HG03460 (cell line): ENCODE measurements around the gene EIF2B4.
"Not testable (repeated sequence)": the region's sequence is repeated elsewhere in the genome, so short reads cannot be mapped to it uniquely, and the experiment has no call there.

ENCODE experiments used
- ATAC-seq: cut with Tn5 transposase; IDR thresholded peaks from one replicate; pipeline ENCODE4 v1.9.1; 2021; ENCODE audit not compliant: unreplicated experiment

The EIF2B4 gene

DNA sequence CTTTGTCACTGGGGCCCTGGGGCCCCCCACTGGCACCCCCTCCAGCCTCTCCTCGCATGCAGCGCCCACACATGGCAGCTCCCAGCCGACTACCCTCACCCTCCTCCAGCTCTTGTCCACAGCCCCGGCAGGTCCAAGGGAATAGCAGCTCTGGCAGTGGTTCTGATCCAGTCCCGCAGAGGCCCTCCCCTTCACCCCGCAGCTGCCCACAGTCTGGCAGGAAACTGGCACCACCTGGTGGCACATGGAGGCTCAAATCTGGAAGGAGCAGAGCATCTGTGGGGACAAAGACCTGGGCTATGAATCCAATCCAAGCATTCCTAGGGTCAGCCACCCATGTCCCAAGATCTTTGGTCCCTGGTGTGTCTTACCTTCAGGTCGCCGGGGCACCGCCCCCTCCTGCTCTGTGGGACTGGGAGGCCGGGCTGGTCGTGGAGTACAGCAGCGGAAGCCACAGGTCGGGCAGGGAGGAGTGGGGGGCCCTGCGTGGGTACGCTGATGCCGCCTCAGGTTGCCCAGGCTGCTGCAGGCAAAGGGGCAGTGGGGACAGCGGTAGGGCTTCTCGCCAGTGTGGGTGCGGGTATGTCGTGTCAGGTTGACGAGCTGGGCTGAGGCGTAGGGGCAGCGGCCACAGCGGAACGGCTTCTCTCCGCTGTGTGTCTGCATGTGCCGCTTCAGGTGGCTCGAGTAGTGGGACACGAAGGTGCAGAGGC lies 8.1 kb upstream of the EIF2B4 start:
- no peak for ATAC-seq

DNA sequence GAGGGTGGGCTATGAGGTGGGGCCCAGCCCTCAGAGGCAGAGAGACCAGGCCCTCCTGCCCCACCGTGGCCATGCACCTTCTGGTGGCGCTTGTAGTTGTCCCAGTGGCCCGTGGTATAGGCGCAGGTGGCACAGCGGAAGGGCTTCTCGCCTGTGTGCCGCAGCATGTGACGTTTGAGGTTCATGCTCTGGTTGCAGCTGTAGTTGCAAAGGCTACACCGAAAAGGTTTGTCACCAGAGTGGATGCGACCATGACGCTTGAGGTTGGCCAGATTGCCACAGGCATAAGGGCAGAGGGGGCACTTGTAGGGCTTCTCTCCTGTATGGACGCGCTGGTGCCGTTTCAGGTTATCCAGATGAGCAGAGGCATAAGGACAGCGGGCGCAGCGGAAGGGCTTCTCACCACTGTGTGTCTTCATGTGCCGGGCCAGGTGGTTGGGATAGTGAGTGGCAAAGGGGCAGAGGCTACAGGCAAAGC lies 7.5 kb upstream of the EIF2B4 start:
- no peak for ATAC-seq

DNA sequence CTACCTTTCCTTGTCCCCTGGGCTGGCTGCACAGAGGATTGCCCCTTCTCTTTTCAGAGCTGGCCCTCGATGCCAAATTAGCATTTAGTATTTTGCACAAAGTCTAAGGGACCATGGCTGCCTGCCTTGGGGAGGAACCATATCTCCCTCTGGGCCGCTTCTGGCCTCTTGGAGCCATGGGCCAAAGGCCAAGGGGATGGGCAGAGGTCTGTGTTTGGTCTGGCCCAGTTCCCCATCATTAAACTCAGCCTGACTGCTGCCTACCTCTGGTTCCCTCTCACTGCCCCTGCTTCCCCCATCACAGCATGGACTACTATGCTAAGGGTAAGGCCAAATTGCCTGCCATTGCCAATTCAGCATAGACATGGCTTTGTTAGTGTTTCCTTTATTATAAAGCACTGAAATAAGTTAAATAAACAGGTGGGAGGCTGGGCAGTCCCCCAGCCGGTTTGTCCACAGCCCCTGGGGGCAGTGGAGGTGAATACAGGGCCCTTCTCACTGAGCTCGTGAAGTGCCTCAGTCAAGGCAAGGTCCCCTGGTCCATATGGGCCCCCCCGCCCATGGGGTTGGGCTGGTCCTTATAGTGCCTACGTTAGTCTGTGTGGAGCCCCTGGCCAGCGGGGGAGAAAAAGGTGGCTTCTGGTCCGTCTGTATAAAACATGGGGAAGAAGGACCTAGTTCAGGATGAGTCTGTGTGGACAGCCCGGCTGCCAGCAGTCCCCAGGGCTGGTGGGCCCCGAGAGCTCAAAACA lies 6.9 kb upstream of the EIF2B4 start:
- ATAC-seq: no peak

DNA sequence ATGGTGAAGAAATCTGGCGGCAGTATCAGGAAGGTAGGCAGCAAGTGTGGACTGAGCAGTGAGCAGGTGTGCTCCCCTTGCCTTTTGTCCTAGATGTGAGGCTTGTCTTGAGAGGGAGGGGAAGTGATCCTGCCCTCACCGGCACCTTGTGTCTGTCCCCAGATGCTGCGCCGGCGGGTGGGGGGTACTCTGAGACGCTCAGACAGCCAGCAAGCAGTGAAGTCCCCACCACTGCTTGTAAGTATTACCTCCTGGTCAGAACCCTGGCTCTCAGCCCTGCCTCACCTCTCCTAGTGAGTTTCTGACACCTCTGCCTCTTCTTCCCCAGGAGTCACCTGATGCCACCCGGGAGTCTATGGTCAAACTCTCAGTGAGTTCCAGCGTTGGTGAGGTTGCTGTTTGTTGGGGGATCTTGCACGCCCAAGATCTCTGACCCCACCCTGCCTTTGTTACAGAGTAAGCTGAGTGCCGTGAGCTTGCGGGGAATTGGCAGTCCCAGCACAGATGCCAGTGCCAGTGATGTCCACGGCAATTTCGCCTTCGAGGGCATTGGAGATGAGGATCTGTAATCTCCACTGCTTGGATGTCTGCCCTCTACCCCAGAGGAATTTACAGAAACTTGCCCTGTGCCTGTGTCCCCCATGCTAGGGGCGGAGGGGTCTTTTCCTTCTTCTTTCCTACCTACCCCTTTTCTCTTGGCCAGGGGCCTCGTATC lies 6.2 kb upstream of the EIF2B4 start:
- ATAC-seq: no peak

DNA sequence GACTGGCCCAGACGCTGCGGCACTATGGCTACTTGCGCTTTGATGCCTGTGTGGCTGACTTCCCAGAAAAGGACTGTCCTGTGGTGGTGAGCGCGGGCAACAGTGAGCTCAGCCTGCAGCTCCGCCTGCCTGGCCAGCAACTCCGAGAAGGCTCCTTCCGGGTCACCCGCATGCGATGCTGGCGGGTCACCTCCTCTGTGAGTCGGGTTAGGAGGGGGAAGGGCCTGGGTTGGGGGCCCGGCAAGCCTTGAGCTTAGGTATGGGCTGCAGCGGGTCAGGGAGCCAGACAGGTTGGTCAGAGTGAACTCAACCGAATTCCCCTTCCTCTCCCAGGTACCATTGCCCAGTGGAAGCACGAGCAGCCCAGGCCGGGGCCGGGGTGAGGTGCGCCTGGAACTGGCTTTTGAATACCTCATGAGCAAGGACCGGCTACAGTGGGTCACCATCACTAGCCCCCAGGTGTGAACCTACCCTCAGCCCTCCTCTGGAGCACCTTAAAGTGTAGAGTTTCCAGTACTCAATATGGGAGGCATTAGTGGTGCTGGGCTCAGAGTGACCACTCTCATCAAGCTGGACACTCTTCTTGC lies 5.5 kb upstream of the EIF2B4 start:
- no peak for ATAC-seq

DNA sequence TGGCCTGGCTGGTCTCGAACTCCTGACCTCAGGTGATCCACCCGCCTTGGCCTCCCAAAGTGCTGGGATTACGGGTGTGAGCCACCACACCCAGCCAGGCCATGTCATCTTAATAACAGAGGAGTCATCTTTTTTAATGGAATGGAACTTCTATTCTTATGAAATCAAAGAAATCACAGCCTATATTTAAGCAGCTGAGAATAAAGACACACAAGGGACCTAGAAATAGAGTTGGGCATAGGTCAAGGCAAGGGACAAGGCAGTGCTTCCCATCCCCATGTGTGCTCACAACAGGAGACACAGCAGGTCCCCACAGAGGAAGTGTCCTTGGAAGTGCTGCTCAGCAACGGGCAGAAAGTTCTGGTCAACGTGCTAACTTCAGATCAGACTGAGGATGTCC lies 3.4 kb upstream of the EIF2B4 start:
- no peak for ATAC-seq

DNA sequence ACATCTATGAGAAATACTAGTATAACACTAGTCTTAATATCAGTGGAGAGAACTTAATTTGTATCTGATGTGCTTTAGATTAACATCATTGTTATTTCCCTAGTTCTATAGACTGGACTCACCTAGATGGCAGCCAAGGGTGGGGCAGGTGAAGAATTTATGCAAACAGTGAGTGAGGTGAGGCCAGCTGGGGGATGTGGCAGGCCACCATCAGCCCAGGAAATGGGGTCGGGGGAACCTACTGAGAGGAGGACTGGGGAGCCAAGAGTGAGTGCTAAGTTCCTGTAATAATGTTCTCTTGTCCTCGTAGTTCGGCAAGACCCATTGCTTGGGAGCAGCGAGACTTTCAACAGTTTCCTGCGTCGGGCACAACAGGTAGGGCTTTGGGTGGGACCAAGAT lies 2.8 kb upstream of the EIF2B4 start:
- no peak for ATAC-seq

DNA sequence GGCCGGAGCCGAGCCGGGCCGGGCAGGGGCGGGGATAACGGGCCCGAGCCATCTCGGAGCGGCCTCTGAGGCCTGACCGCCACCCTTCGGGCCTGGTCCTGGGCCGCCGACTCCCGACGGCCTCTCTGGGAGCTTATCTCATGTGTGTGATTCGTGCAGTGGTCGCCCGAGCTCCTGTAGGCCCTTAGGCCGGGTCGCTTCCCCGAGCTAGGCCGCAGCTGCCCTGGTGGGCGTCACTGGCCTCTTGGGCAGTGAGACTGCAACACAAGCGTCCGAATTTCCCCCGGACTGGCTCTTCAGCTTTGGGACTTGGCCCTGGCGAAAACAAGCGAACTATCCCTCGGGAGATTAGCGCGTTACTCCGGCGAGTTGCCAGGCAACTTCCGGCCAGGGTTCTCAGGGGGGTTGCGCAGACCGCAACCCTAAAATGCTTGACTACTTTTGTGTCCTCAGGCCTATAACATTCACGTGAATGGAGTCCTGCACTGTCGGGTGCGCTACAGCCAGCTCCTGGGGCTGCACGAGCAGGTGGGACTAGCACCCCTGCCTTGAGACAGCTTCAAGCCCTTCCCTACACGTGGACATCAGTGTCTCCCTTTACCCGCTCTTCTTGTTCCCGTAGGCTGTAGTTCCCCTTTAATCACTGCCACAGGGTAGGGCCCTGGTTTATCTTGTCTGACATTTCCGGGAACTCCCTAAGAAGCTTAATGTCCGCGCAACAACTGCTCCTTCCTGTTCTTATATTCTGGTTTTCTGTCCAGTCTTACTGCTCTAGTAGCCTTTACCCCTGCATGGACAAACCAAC lies 880 bp upstream of the EIF2B4 start:
- ATAC-seq: peak; percentile 28

DNA sequence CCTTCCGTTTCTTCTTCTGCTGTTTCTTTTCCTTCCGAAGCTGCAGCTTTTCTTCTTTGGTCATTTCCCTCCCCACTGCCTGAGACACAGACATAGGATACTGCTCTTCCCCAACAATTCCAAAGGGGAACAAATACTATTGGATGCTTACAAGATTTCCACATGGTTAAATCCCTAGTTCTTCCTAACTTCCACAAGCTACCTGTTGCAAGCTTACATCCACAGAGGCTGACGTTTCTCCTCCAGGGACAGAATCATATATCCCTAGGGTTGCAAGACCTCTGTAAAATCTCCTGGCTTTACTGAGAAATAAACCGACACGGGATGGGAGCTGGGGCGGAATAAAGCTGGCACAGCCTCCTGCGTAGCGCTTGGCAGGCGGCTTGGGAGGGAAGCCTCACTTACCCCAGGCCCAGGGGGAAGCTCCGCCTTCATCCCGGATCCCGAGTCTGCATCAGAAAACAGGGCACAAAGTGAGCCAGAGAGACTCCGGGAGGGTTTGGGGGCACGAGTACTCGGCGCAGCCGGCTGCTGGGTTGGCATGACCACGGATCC lies 590 bp downstream of the EIF2B4 start:
- ATAC-seq: peak; percentile 3

DNA sequence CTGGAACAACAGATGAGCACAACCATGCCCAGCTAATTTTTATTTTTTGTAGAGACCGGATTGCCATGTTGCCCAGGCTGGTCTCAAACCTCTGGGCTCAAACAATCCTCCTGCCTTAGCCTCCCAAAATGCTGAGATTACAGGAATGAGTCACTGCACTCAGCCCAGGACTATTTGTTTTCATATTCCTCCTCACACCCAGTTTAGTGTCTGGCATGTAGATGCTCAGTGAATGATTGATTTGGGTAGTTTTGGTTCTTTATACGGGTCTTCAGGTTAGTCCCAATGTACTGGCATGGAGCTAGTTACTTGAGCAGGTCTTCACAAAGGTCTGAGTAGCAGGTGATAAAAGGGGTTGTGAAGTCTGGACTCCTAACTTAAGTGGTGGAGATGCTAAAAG lies 6.2 kb downstream of the EIF2B4 start:
- no peak for ATAC-seq

DNA sequence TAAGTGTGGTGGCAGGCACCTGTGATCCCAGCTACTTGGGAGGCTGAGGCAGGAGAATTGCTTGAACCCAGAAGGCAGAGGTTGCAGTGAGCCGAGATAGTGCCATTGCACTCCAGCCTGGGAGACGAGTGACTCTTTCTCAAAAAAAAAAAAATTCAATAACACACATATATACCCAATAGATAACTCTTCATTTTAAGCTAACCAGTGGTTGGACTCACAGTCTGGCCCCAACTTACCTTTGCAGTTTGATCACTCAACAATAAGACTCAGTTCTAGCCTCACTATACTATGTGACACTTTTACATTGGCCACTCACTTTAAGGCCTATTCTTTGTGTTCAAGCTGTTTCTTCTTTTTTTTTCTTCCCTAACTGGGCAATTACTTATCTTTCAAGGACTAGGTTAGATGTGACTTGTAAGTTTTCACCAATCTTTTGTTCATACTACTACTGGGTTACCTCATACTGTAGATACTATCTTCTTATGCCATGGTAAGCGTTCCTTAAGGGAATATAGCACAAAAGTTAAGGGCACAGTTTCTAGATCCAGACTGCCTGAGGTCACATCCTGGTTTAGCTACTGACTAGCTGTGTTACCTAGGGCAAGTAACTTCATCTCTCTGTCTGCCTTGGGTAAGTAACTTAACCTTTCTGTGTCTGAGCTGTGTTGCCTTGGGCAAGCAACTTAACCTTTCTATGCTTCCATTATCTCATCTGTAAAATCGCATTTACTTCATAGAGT lies 7.3 kb downstream of the EIF2B4 start:
- no peak for ATAC-seq

DNA sequence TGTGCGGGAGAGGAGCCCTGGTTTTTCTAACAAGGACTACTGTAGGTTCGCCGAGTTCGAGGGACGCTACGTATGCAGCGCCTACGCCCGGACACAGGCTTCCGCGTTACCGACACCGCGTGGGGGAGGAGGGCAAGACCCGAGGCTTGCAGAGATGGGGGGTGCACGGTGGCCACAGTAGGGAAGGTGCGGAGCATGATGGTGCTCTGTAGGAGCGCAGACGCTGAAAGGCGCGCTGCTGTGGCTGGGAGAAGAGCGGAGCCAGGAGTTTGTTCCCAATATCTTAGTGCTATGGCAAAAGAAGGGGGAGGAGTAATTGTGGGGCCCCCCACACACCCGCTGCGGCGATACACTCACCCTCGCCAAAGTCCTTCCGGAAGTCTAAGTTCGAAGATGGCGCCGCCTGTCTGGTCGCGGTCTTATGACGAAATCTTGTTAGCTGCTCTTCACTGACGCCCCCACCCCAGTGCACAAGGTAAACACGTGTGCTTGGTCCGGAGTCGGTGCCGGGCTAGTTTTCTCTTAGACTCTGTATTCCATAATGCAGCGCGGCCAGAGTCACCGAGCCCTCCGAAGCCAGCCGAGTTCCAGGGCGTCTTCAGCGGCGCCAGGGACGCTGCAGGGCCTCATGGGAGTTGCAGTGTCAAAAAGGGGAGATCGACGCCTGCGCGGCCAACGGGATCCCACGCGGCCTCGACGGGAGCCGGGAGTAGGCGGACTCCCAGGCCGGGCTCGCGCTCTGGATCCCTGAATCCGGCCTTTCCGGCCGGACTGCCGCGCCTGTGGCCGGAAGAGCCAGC lies 13.6 kb downstream of the EIF2B4 start, which contains the start of gene GTF3C2:
GTF3C2 (minus strand) TSS at position 383 of the 800 bp plus-strand sequence. CDS start 13,210 bp downstream, outside the sequence.
- peak; percentile 81 for ATAC-seq

DNA sequence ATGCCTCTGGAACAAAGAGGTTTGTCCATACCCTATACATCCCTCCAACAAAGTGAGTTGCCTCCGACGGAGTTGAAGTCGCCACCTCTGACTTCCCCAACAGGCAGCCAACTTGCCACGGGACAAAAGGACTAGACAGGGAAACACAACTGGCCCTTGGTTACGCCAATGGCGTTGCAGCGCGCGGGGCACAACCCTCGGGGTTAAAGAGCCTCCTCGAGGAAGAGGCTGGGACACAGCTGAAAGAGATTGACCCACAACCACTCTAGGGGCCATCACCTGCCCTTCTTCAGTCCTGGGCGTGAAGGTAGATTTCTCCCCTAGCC lies 14.1 kb downstream of the EIF2B4 start:
- ATAC-seq: peak; percentile 26

DNA sequence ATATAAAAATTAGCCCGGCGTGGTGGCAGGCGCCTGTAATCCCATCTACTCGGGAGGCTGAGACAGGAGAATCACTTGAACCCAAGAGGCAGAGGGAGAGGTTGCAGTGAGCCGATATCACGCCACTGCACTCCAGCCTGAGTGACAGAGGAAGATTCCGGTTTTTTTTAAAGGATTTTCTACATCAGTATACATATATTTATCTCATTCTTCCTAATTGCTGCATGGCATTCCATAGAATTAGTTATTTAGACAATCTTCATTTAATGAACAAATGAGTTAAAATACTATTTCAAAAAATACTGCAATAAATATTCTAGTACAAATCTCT lies 15.6 kb downstream of the EIF2B4 start:
- no peak for ATAC-seq

DNA sequence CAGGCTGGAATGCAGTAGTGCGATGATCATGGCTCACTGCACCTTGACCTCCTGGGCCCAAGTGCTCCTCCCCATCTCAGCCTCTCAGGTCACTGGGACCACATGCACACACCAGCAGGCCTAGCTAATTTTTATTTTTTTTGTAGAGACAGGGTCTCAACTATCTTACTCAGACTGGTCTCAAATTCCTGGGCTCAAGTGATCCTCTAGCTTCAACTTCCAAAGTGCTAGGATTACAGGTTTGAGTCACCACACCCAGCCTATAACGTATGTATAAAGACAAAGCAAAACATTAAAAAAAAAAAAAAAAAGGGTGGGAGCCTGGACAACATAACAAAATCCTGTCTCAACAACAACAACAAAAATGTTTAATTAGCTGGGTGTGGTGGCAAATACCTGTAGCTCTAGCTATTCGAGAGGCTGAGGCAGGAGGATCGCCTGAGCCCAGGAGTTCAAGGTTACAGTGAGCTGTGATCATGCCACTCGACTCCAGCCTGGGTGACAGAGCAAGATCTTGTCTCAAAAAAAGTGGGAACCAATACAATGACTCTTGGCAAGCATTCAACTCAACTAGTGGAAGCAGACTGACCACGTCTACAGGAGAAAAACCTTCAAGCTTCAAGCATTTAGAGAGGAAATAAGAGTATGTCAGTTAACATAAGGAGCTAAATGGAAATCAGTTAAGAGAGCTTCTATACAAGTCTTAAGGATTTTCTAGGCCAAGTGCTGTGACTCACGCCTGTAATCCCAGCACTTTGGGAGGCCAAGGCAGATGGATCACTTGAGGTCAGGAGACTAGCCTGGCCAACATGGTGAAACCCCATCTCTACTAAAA lies 16.2 kb downstream of the EIF2B4 start:
- ATAC-seq: no peak

DNA sequence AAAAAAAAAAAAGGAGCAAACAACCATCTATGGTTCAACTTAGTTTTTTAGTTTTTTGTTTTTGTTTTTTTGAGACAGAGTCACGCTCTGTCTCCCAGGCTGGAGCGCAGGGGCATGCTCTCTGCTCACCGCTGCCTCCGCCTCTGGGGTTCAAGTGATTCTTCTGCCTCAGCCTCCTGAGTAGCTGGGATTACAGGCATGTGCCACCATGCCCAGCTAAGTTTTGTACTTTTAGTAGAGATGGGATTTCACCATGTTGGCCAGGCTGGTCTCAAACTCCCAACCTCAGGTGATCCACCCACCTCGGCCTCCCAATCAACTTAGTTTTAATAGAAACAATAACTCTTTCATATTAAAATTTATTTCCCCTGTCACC lies 16.8 kb downstream of the EIF2B4 start:
- not testable (repeated sequence) for ATAC-seq

DNA sequence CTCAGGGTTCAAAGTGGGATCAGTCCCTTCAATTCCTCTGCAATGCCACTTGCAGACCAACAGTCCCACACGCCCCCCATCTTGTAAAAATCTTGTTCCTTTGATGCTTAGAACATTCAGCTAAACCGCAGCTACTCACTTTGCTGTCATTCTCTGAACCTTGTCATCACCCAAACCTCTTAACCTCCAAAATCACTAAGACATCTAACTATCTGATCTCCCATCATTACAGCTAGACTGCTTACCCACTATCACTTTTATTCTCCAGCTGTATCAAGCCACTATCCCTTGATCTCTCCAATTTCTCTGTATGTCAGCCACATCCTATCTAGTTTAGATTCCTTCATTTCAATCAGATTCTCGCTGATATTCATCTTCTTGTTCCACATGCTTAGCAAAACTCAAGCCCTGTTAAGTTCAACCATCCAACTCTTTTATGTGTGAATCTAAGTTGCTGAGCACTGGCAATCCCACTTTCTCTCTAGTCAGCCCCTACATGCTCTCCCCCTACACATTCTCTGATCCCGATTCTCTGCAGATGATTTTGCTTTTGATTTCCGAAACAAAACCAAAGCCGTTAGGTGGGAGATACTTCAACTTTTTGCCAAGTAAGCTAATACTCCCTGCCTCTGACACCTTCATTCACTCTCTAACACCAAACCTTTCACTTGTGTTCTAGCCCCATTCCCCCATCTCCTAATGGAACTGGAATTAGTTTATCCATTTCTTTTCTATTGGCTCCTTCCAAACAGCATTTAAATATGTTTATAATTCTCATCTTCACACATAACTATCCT lies 18.1 kb downstream of the EIF2B4 start:
- ATAC-seq: no peak
